Panc1 (cell line): ENCODE results near the gene ANKRD10. TPM values are rescaled to one million over a fixed set of nuclear protein-coding genes. Genes with fewer than 3 reads are reported as not detected.

Source experiments
- ATAC-seq: fragments of 200-7000 bp; cut with Tn5 transposase; 2 replicates; pipeline ENCODE4 v1.9.1; 2020; ENCODE audit warnings: mild to moderate bottlenecking, moderate library complexity
- Bru-seq: library from RNA; stranded (reverse); fragments of 400-500 nt; gene quantifications from one replicate; lab custom pipeline; 2021; lab: Mats Ljungman, UMichigan
- BruChase-seq, 2 experiments: library from RNA; stranded (reverse); fragments of 400-500 nt; gene quantifications; one replicate each; lab custom pipeline; 2021; lab: Mats Ljungman, UMichigan
- BruUV-seq: library from RNA; stranded (reverse); fragments of 400-500 nt; replicated peaks from 2 replicates; lab custom pipeline; 2021; lab: Mats Ljungman, UMichigan
- CTCF ChIA-PET: fragments of 300-600 bp; sonication (Branson Sonifier 250); formaldehyde crosslinking; loops from one replicate; lab custom pipeline; 2022; ENCODE audit warnings: antibody characterized with exemption; lab: Charles Lee
- POLR2A ChIA-PET: fragments of 300-600 bp; sonication (Branson Sonifier 250); formaldehyde crosslinking; loops from one replicate; lab custom pipeline; 2022; ENCODE audit warnings: antibody characterized with exemption; lab: Charles Lee
- DNase-seq: peaks from one replicate; pipeline ENCODE4 v3.0.0-alpha.2; 2010; ENCODE audit warnings: low read depth, low spot score
- H3K27ac ChIP-seq: 2 replicates; pipeline ENCODE4 v1.5.1; 2011; ENCODE audit warnings: mild to moderate bottlenecking, low read length, inconsistent platforms
- H3K27me3 ChIP-seq: fragments of 200-500 bp; sonication (Bioruptor generic); 2 replicates; pipeline ENCODE4 v1.6.0; 2014; ENCODE audit warnings: low read length, inconsistent platforms; ENCODE audit not compliant: control insufficient read depth, insufficient read depth
- H3K36me3 ChIP-seq: fragments of 200-500 bp; sonication (Bioruptor generic); 2 replicates; pipeline ENCODE4 v1.5.1; 2014; ENCODE audit warnings: inconsistent platforms, mild to moderate bottlenecking, low read length, moderate library complexity; ENCODE audit not compliant: control insufficient read depth, insufficient read depth
- H3K4me1 ChIP-seq: 2 replicates; pipeline ENCODE4 v1.5.1; 2011; ENCODE audit warnings: inconsistent platforms, mild to moderate bottlenecking, low read length, moderate library complexity; ENCODE audit not compliant: control insufficient read depth, insufficient read depth
- H3K4me3 ChIP-seq, 2 experiments: 2 replicates each; pipeline ENCODE4 v1.5.1; 2011 to 2012; ENCODE audit warnings: low read depth in 2 of 2, low read length in 2 of 2, mild to moderate bottlenecking in 2 of 2, inconsistent platforms in 1 of 2, moderate library complexity in 1 of 2
- H3K9me3 ChIP-seq: fragments of 200-500 bp; sonication (Bioruptor generic); 2 replicates; pipeline ENCODE4 v1.5.1; 2014; ENCODE audit warnings: low read depth, mild to moderate bottlenecking, inconsistent platforms, low read length, moderate library complexity; ENCODE audit not compliant: control insufficient read depth, insufficient read depth
- CTCF ChIP-seq: fragments of 450-650 bp; IDR thresholded peaks from 2 replicates; pipeline ENCODE4 v1.5.1; 2017; ENCODE audit warnings: mild to moderate bottlenecking
- POLR2AphosphoS5 ChIP-seq: IDR thresholded peaks from 2 replicates; pipeline ENCODE4 v1.6.1; 2012; ENCODE audit warnings: mild to moderate bottlenecking, low read depth, low read length, moderate library complexity
- REST ChIP-seq, 2 experiments: IDR thresholded peaks; 2 replicates each; pipeline ENCODE4 v1.6.1; 2011 to 2012; ENCODE audit warnings: low read depth in 2 of 2, control low read depth in 1 of 2, low read length in 1 of 2, mild to moderate bottlenecking in 1 of 2, moderate library complexity in 1 of 2; ENCODE audit not compliant: insufficient read depth in 1 of 2
- SIN3A ChIP-seq: IDR thresholded peaks from 2 replicates; pipeline ENCODE4 v1.6.1; 2012; ENCODE audit warnings: low read depth, mild to moderate bottlenecking, low read length, moderate library complexity, borderline replicate concordance; ENCODE audit not compliant: insufficient read depth
- TCF7L2 ChIP-seq: IDR thresholded peaks from 2 replicates; pipeline ENCODE4 v1.6.1; 2011; ENCODE audit warnings: mild to moderate bottlenecking, low read depth, low read length, inconsistent platforms
- in situ Hi-C: cut with HindIII; loops from 2 replicates; pipeline ENCODE4 v1.10.0; 2016; ENCODE audit warnings: low sequenced_read_pairs, low pct_unique_long_range_greater_than_20kb
- intact Hi-C: fragments of 100-400 bp; cut with micrococcal nuclease; formaldehyde crosslinking; loops from one replicate; pipeline ENCODE4 v1.10.0; 2022; ENCODE audit not compliant: unreplicated experiment
- long read RNA-seq: library from polyadenylated mRNA; unstranded; transcript quantifications from one replicate; pipeline ENCODE4 v2.0.0, GENCODE V29; 2021; ENCODE audit not compliant: unreplicated experiment
- polyA plus RNA-seq: library from polyadenylated mRNA; unstranded; fragments of >200 nt; gene quantifications from one replicate; pipeline ENCODE4 v1.2.1, GENCODE V29; 2012; ENCODE audit warnings: missing spikeins; ENCODE audit not compliant: insufficient read length
- total RNA-seq: library from RNA; stranded (reverse); gene quantifications from one replicate; pipeline ENCODE4 v1.2.1, GENCODE V29; 2021; ENCODE audit not compliant: unreplicated experiment

The ANKRD10 gene
- total RNA-seq, result 76.8 TPM
- 40.9 TPM for polyA plus RNA-seq
- percentile 94 among the genes with signal in this experiment for Bru-seq, nascent RNA
- percentile 99 among the genes with signal in this experiment for BruChase-seq, experiment 1, labeled RNA remaining after a 2-hour chase
- BruChase-seq, experiment 2, labeled RNA remaining after a 6-hour chase, result percentile 96 among the genes with signal in this experiment
- long read RNA-seq, transcript ANKRD10-201 (6 exons, 2,495 nt), result major isoform, 13 of 53 reads
- long read RNA-seq, partial matches to known transcripts, result 13 of 53 reads
- long read RNA-seq, other reads (novel, unspliced or antisense), result 25 of 53 reads

GRCh38 chr13:110915057-110915873 is at the start of gene ANKRD10:
TSS of gene ANKRD10 (minus strand) at chr13:110915069. CDS start at chr13:110914934, 135 bp downstream.
- TF ChIP-seq SIN3A (peak; percentile 55; the same call in 1 of the 2 replicates), CTCF (peak; percentile 80), REST (IDR thresholded peaks at IDR 0.05; ENCODE audit: insufficient read depth in 1 of 2, low read depth in 2 of 2, low read length in 1 of 2) (no peak), POLR2AphosphoS5 (peak; percentile 4; the same call in 1 of the 2 replicates), TCF7L2 (no peak)
- Histone ChIP-seq H3K27ac (peak within 1 kb of the TSS; percentile 94), H3K36me3 (no peaks in the 10 kb centered on the region; the same call in 1 of the 2 replicates), H3K9me3 (no peaks in the 10 kb centered on the region), H3K4me1 (peaks cover 20% of the 10 kb centered on the region), H3K4me3 (peak within 1 kb of the TSS; percentile 63 to 81), H3K27me3 (no peaks in the 10 kb centered on the region)
- POLR2A ChIA-PET, result interaction anchor here (0.6 kb wide), 4 partner anchors 14 to 136 kb away, joined by 3 to 4 read pairs (median 4); no protein-coding TSS in a partner anchor
- ATAC-seq, result peak; percentile 89
- in situ Hi-C loops (no loop called here), intact Hi-C loops (loop anchor here (10.0 kb wide), 1 partner anchor 300 kb away; no protein-coding TSS in a partner anchor)
- peak; percentile 81 for DNase-seq
- CTCF ChIA-PET, result interaction anchor here (0.7 to 0.9 kb wide), 2 partner anchors 303 to 309 kb away, joined by 3 to 4 read pairs; no protein-coding TSS in a partner anchor
- BruUV-seq, result no TSS peak

GRCh38 chr13:110964229-110965037 is 49.6 kb upstream of the ANKRD10 start:
- CTCF ChIA-PET, result no interaction called here
- no TSS peak for BruUV-seq
- intact Hi-C loops, result no loop called here

More at GRCh38 chr13:110964229-110965037, 49.6 kb upstream of the ANKRD10 start:
- TF ChIP-seq REST (IDR thresholded peaks at IDR 0.05; ENCODE audit: insufficient read depth in 1 of 2, low read depth in 2 of 2, low read length in 1 of 2) (no peak), SIN3A (no peak), TCF7L2 (no peak), CTCF (no peak), POLR2AphosphoS5 (no peak)
- Histone ChIP-seq H3K36me3 (no peaks in the 10 kb centered on the region), H3K4me1 (no peaks in the 10 kb centered on the region), H3K27me3 (no peaks in the 10 kb centered on the region), H3K4me3 (no peak overlapping the region), H3K27ac (no peak overlapping the region), H3K9me3 (no peaks in the 10 kb centered on the region; the same call in 1 of the 2 replicates)
- POLR2A ChIA-PET, result no interaction called here
- in situ Hi-C loops, result no loop called here
- ATAC-seq, result no peak
- no peak for DNase-seq
